Epithelial cell of esophagus (primary cell): ENCODE results near the gene CCL14.

ENCODE experiments used
- DNase-seq: peaks from one replicate; pipeline ENCODE4 v3.0.0; 2010; ENCODE audit warnings: low read depth
- H3K4me3 ChIP-seq: 2 replicates; pipeline ENCODE4 v1.5.1; 2011; ENCODE audit warnings: mild to moderate bottlenecking, low read length, control low read depth
- CTCF ChIP-seq: IDR thresholded peaks from 2 replicates; pipeline ENCODE4 v1.5.1; 2011; ENCODE audit warnings: low read depth, mild to moderate bottlenecking, low read length, control low read depth, inconsistent platforms; ENCODE audit not compliant: insufficient read depth; ENCODE audit errors: missing control alignments

The CCL14 gene

GRCh38 chr17:35977509-35977908 lies 9.0 kb downstream of the CCL14 start:
- no peak for DNase-seq
- TF ChIP-seq CTCF = no peak
- no peak overlapping the region for H3K4me3 ChIP-seq

- H3K4me3 ChIP-seq = no peak overlapping the region
- TF ChIP-seq CTCF = no peak
- DNase-seq = peak; percentile 92
Observed at GRCh38 chr17:35973333-35974260, 12.9 kb downstream of the CCL14 start.

GRCh38 chr17:35972945-35973332 lies 13.6 kb downstream of the CCL14 start:
- no peak for DNase-seq
- H3K4me3 ChIP-seq = no peak overlapping the region
- no peak for TF ChIP-seq CTCF

- no peak overlapping the region for H3K4me3 ChIP-seq
- no peak for TF ChIP-seq CTCF
- DNase-seq = peak; percentile 7
Observed at GRCh38 chr17:35972535-35972934, 14.0 kb downstream of the CCL14 start.

GRCh38 chr17:35972066-35972465 lies 14.5 kb downstream of the CCL14 start:
- no peak overlapping the region for H3K4me3 ChIP-seq
- DNase-seq = no peak
- TF ChIP-seq CTCF = no peak

GRCh38 chr17:35969558-35970380 lies 16.8 kb downstream of the CCL14 start:
- peak; percentile 82 for DNase-seq
- peak; percentile 78 for TF ChIP-seq CTCF
- H3K4me3 ChIP-seq = no peak overlapping the region
